SK-N-SH treated with all-trans-retinoic acid at 6 μM for 48 hours (cell line): ENCODE measurements around the gene VCL.

Experiments
- ATAC-seq: fragments of 200-7000 bp; cut with Tn5 transposase; 3 replicates; pipeline ENCODE4 v1.9.1; 2020; ENCODE audit warnings: mild to moderate bottlenecking, moderate library complexity
- ARNTL ChIP-seq: fragments of 450-650 bp; formaldehyde crosslinking; IDR thresholded peaks from 2 replicates; pipeline ENCODE4 v1.5.0; 2020; ENCODE audit warnings: low read depth, mild to moderate bottlenecking, moderate library complexity, borderline replicate concordance
- BACH2 ChIP-seq: fragments of 250-450 bp; sonication (Bioruptor Pico); IDR thresholded peaks from 2 replicates; pipeline ENCODE4 v1.9.0; 2021; ENCODE audit warnings: mild to moderate bottlenecking, borderline replicate concordance
- CSDC2 ChIP-seq: fragments of 250-450 bp; sonication (Bioruptor Pico); IDR thresholded peaks from 2 replicates; pipeline ENCODE4 v1.5.0; 2020; ENCODE audit warnings: mild to moderate bottlenecking, moderate library complexity
- ESRRG ChIP-seq: fragments of 250-450 bp; sonication (Bioruptor Pico); IDR thresholded peaks from 2 replicates; pipeline ENCODE4 v1.6.1; 2021; ENCODE audit warnings: mild to moderate bottlenecking
- GLIS3 ChIP-seq: fragments of 250-450 bp; sonication (Bioruptor Pico); IDR thresholded peaks from 2 replicates; pipeline ENCODE4 v1.5.0; 2020; ENCODE audit warnings: mild to moderate bottlenecking, moderate library complexity
- ISL1 ChIP-seq: fragments of 250-450 bp; sonication (Bioruptor Pico); IDR thresholded peaks from 2 replicates; pipeline ENCODE4 v2.1.2; 2022; ENCODE audit warnings: mild to moderate bottlenecking, moderate library complexity
- OSR1 ChIP-seq: fragments of 250-450 bp; sonication (Bioruptor Pico); IDR thresholded peaks from 2 replicates; pipeline ENCODE4 v1.8.0; 2022; ENCODE audit warnings: moderate library complexity, mild to moderate bottlenecking, inconsistent platforms
- PPARA ChIP-seq: fragments of 250-450 bp; sonication (Bioruptor Pico); IDR thresholded peaks from 2 replicates; pipeline ENCODE4 v1.5.0; 2020; ENCODE audit warnings: mild to moderate bottlenecking, borderline replicate concordance
- RARB ChIP-seq: fragments of 250-450 bp; sonication (Bioruptor Pico); IDR thresholded peaks from 2 replicates; pipeline ENCODE4 v1.8.0; 2021; ENCODE audit warnings: mild to moderate bottlenecking, moderate library complexity
- SNAI2 ChIP-seq: fragments of 250-450 bp; sonication (Bioruptor Pico); IDR thresholded peaks from 2 replicates; pipeline ENCODE4 v1.5.0; 2020; ENCODE audit warnings: mild to moderate bottlenecking, moderate library complexity
- TCF4 ChIP-seq: fragments of 250-450 bp; sonication (Bioruptor Pico); IDR thresholded peaks from 2 replicates; pipeline ENCODE4 v1.8.0; 2021; ENCODE audit warnings: mild to moderate bottlenecking, moderate library complexity, borderline replicate concordance
- TOX ChIP-seq: fragments of 250-450 bp; sonication (Bioruptor Pico); IDR thresholded peaks from 2 replicates; pipeline ENCODE4 v1.8.0; 2021; ENCODE audit warnings: mild to moderate bottlenecking, moderate library complexity, borderline replicate concordance
- ZC3H10 ChIP-seq: fragments of 250-450 bp; sonication (Bioruptor Pico); IDR thresholded peaks from 2 replicates; pipeline ENCODE4 v1.5.1; 2021; ENCODE audit warnings: mild to moderate bottlenecking, moderate library complexity
- ZFP3 ChIP-seq: fragments of 250-450 bp; sonication (Bioruptor Pico); IDR thresholded peaks from 2 replicates; pipeline ENCODE4 v1.5.0; 2020; ENCODE audit warnings: mild to moderate bottlenecking, moderate library complexity
- ZFP30 ChIP-seq: fragments of 450-650 bp; formaldehyde crosslinking; IDR thresholded peaks from 2 replicates; pipeline ENCODE4 v1.5.0; 2022; ENCODE audit warnings: mild to moderate bottlenecking, moderate library complexity
- ZNF565 ChIP-seq: fragments of 450-650 bp; formaldehyde crosslinking; conservative IDR thresholded peaks from 2 replicates; pipeline ENCODE4 v1.5.0; 2020; ENCODE audit warnings: low read depth, mild to moderate bottlenecking, moderate library complexity
- ZNF70 ChIP-seq: fragments of 450-650 bp; formaldehyde crosslinking; IDR thresholded peaks from 2 replicates; pipeline ENCODE4 v1.5.0; 2020; ENCODE audit warnings: mild to moderate bottlenecking, moderate library complexity
- ZNF8 ChIP-seq: fragments of 450-650 bp; formaldehyde crosslinking; IDR thresholded peaks from 2 replicates; pipeline ENCODE4 v1.5.0; 2020; ENCODE audit warnings: mild to moderate bottlenecking, moderate library complexity
- TF ChIP-seq, protein P1 (sequence below): fragments of 250-450 bp; sonication (Bioruptor Pico); IDR thresholded peaks from 2 replicates; pipeline ENCODE4 v1.8.0; 2021; ENCODE audit warnings: low read depth, mild to moderate bottlenecking, moderate library complexity, borderline replicate concordance
- TF ChIP-seq, protein P2 (sequence below): fragments of 250-450 bp; sonication (Bioruptor Pico); IDR thresholded peaks from 2 replicates; pipeline ENCODE4 v1.8.0; 2020; ENCODE audit warnings: mild to moderate bottlenecking, moderate library complexity, borderline replicate concordance
- TF ChIP-seq, protein P3 (sequence below): fragments of 250-450 bp; sonication (Bioruptor Pico); IDR thresholded peaks from 2 replicates; pipeline ENCODE4 v1.5.1; 2020; ENCODE audit warnings: low read depth, mild to moderate bottlenecking, moderate library complexity
- TF ChIP-seq, protein P4 (sequence below): fragments of 250-450 bp; sonication (Bioruptor Pico); IDR thresholded peaks from 2 replicates; pipeline ENCODE4 v1.5.0; 2020; ENCODE audit warnings: mild to moderate bottlenecking, moderate library complexity
- TF ChIP-seq, protein P5 (sequence below): fragments of 250-450 bp; sonication (Bioruptor Pico); IDR thresholded peaks from 2 replicates; pipeline ENCODE4 v1.5.1; 2021; ENCODE audit warnings: mild to moderate bottlenecking, moderate library complexity

Gene VCL

DNA sequence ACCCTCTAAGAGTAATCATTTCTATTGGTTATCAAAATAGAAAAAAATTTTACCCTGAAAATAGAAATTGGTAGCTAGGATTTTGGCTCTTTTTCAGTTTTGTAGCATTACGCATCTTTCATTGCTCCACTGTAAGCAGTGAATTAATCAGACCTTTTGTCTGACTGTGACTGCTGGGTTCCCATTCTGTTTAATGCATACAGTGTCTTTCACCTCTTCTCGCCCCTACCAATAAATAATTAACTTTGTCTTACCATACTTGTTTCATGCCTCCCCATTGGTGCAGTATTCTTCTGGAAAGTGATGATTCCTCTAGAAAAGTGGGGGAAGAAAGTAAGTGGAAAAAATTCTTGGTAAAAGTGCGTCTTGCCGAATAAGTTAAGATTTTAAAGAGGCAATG lies 79.5 kb downstream of the VCL start:
- TF ChIP-seq ZFP30 = no peak
- TF ChIP-seq, protein P1, sequence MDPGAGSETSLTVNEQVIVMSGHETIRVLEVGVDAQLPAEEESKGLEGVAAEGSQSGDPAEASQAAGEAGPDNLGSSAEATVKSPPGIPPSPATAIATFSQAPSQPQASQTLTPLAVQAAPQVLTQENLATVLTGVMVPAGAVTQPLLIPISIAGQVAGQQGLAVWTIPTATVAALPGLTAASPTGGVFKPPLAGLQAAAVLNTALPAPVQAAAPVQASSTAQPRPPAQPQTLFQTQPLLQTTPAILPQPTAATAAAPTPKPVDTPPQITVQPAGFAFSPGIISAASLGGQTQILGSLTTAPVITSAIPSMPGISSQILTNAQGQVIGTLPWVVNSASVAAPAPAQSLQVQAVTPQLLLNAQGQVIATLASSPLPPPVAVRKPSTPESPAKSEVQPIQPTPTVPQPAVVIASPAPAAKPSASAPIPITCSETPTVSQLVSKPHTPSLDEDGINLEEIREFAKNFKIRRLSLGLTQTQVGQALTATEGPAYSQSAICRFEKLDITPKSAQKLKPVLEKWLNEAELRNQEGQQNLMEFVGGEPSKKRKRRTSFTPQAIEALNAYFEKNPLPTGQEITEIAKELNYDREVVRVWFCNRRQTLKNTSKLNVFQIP (CRISPR knock-in tag) = no peak
- TF ChIP-seq, protein P2, sequence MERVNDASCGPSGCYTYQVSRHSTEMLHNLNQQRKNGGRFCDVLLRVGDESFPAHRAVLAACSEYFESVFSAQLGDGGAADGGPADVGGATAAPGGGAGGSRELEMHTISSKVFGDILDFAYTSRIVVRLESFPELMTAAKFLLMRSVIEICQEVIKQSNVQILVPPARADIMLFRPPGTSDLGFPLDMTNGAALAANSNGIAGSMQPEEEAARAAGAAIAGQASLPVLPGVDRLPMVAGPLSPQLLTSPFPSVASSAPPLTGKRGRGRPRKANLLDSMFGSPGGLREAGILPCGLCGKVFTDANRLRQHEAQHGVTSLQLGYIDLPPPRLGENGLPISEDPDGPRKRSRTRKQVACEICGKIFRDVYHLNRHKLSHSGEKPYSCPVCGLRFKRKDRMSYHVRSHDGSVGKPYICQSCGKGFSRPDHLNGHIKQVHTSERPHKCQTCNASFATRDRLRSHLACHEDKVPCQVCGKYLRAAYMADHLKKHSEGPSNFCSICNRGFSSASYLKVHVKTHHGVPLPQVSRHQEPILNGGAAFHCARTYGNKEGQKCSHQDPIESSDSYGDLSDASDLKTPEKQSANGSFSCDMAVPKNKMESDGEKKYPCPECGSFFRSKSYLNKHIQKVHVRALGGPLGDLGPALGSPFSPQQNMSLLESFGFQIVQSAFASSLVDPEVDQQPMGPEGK (CRISPR knock-in tag) = no peak
- no peak for TF ChIP-seq BACH2
- no peak for TF ChIP-seq OSR1 (CRISPR knock-in tag)
- TF ChIP-seq, protein P3, sequence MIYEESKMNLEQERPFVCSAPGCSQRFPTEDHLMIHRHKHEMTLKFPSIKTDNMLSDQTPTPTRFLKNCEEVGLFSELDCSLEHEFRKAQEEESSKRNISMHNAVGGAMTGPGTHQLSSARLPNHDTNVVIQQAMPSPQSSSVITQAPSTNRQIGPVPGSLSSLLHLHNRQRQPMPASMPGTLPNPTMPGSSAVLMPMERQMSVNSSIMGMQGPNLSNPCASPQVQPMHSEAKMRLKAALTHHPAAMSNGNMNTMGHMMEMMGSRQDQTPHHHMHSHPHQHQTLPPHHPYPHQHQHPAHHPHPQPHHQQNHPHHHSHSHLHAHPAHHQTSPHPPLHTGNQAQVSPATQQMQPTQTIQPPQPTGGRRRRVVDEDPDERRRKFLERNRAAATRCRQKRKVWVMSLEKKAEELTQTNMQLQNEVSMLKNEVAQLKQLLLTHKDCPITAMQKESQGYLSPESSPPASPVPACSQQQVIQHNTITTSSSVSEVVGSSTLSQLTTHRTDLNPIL = no peak
- TF ChIP-seq RARB (CRISPR knock-in tag) = no peak
- TF ChIP-seq TCF4 = no peak
- no peak for TF ChIP-seq ARNTL (CRISPR knock-in tag)
- TF ChIP-seq CSDC2 (CRISPR knock-in tag) = no peak
- ATAC-seq = no peak

DNA sequence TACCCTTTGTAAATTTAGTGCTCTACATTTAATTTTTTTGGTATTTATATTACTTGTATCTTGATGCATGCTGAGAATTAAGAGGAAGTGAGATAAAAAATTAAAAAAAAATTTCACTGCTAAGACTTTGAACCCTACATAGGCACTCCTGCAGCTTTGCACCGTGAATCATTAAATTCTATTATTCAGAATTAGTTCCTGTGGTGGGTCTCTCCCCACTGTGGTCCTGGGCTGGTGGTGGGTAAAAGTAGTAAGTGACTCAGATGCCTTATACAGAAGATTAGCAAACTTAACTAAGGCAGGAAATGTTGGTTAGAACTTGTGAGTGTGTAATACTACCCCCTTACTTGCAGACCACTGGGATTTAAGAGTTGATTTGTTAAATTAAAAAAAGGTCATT lies 80.1 kb downstream of the VCL start:
- TF ChIP-seq CSDC2 (CRISPR knock-in tag) = no peak
- TF ChIP-seq BACH2 = no peak
- no peak for TF ChIP-seq ISL1 (CRISPR knock-in tag)
- TF ChIP-seq, protein P4, sequence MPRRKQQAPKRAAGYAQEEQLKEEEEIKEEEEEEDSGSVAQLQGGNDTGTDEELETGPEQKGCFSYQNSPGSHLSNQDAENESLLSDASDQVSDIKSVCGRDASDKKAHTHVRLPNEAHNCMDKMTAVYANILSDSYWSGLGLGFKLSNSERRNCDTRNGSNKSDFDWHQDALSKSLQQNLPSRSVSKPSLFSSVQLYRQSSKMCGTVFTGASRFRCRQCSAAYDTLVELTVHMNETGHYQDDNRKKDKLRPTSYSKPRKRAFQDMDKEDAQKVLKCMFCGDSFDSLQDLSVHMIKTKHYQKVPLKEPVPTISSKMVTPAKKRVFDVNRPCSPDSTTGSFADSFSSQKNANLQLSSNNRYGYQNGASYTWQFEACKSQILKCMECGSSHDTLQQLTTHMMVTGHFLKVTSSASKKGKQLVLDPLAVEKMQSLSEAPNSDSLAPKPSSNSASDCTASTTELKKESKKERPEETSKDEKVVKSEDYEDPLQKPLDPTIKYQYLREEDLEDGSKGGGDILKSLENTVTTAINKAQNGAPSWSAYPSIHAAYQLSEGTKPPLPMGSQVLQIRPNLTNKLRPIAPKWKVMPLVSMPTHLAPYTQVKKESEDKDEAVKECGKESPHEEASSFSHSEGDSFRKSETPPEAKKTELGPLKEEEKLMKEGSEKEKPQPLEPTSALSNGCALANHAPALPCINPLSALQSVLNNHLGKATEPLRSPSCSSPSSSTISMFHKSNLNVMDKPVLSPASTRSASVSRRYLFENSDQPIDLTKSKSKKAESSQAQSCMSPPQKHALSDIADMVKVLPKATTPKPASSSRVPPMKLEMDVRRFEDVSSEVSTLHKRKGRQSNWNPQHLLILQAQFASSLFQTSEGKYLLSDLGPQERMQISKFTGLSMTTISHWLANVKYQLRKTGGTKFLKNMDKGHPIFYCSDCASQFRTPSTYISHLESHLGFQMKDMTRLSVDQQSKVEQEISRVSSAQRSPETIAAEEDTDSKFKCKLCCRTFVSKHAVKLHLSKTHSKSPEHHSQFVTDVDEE (CRISPR knock-in tag) = no peak
- no peak for TF ChIP-seq ZC3H10 (CRISPR knock-in tag)
- TF ChIP-seq TOX (CRISPR knock-in tag) = no peak
- TF ChIP-seq RARB (CRISPR knock-in tag) = no peak
- TF ChIP-seq ZNF565 (CRISPR knock-in tag) = no peak
- TF ChIP-seq, protein P5, sequence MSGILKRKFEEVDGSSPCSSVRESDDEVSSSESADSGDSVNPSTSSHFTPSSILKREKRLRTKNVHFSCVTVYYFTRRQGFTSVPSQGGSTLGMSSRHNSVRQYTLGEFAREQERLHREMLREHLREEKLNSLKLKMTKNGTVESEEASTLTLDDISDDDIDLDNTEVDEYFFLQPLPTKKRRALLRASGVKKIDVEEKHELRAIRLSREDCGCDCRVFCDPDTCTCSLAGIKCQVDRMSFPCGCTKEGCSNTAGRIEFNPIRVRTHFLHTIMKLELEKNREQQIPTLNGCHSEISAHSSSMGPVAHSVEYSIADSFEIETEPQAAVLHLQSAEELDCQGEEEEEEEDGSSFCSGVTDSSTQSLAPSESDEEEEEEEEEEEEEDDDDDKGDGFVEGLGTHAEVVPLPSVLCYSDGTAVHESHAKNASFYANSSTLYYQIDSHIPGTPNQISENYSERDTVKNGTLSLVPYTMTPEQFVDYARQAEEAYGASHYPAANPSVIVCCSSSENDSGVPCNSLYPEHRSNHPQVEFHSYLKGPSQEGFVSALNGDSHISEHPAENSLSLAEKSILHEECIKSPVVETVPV (CRISPR knock-in tag) = no peak
- no peak for TF ChIP-seq OSR1 (CRISPR knock-in tag)
- no peak for TF ChIP-seq TCF4
- no peak; the same call in 1 of the 3 replicates for ATAC-seq

DNA sequence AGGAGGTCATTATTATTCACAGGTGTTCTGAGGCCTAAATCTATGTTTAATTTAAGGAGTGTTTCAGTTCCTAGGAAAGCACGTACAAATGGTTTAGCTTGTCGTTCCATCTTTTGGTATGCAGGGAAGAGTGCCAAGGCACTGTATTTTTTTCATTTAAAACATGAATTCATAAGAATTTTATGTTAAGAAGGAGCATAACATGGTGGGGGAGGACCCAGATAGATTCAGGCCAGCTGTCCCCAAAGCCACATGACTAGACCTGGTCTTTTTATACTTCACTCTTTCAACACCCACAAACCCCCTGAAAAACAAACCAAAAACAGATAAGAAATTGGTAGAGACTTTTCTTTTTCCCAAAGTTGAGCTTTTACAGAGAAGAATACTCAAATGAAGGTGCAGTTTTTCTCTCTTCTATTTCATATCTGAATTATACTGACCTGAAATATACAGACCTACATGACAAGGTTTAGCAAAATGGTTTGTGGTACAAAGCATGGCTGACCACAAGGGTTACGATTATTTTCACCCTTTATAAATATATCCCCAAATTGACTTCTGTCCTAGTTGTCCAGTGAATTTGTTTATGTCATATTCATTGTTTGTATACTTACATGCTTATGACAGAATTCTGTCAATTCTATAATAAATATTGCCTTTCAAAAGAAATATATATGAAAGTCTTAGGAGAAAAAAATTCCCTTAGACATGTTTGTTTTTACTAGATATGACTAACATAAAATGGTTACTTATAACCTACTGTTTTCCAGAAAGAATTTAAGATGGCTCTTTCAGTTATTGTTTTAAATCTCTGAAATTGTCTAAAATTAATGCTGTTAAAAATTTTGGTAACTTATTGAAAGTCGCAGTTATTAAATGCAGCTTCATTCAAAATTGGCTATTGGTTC lies 81.4 kb downstream of the VCL start:
- peak; percentile 11 for ATAC-seq
- no peak for TF ChIP-seq BACH2
- TF ChIP-seq ZNF8 (CRISPR knock-in tag) = no peak
- TF ChIP-seq, protein P3 = no peak
- no peak for TF ChIP-seq GLIS3 (CRISPR knock-in tag)
- TF ChIP-seq SNAI2 (CRISPR knock-in tag) = no peak
- no peak for TF ChIP-seq ZFP3 (CRISPR knock-in tag)
- TF ChIP-seq ZNF70 (CRISPR knock-in tag) = no peak
- TF ChIP-seq, protein P2 (CRISPR knock-in tag) = no peak
- no peak for TF ChIP-seq TCF4
- no peak for TF ChIP-seq ESRRG (CRISPR knock-in tag)
- TF ChIP-seq ZNF565 (CRISPR knock-in tag) = no peak
- no peak for TF ChIP-seq RARB (CRISPR knock-in tag)
- TF ChIP-seq, protein P5 (CRISPR knock-in tag) = no peak
- TF ChIP-seq ZC3H10 (CRISPR knock-in tag) = no peak
- TF ChIP-seq PPARA = no peak
